ENCODE results near the gene PLCH2. TPM values are rescaled to one million over a fixed set of nuclear protein-coding genes. Genes with fewer than 3 reads are reported as not detected.

PLCH2 gene
- total and polyA plus RNA-seq, 2 of the 13 experiments (the other 11 are each of a cell fraction or from before 2014, with no cell fraction given) = 0.15 to 0.67 TPM

DNA sequence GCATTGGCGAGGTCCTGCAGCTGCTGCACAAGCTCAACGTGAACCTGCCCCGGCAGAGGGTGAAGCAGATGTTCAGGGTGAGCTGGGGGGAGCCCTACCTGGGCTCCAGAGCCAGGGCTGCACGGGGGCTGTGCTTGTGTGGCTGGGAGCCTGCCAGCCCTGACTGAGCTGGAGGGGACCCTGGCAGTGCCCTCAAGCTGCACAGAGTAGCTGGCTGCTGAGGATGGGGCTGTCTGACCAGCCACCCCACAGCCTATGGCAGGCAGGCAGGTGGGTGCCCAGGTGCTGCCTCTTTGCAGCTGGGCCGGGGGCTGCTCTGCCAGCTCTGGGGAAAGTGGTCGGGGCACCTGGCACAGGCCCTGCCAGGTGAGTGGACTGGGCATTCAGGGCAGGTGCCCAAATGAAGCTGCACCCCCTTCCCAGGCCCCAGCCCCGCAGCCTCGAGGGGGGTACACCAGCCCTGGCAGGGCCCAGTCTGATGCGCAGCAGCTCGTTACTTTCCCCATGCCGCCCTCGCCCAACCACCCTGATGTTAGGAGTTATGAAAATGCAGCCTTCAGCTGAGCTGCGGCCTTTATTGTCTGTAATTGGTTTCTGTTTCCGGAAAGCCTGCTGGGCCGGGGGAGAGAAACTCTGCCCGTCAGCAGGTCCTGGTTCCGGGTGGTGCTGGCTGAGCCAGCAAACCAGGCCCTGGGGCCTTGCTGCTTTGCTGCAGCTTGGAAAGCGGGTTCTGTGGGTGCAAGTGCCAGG is 4.3 kb downstream of the PLCH2 start:
- FAIRE-seq (no peak), ATAC-seq (no peak), DNase-seq (ENCODE audit: low spot score) (no peak)
- no peaks in the 10 kb centered on the region for H4K20me1 ChIP-seq (ENCODE audit: insufficient read depth, low read length)
- no peaks in the 10 kb centered on the region for H3K79me2 ChIP-seq (ENCODE audit: insufficient read depth, low read length)
- H3K36me3 ChIP-seq (replicated peaks in 1 of 2; ENCODE audit: control insufficient read depth in 1 of 2, insufficient read depth in 2 of 2, low read length in 2 of 2) = no peaks in the 10 kb centered on the region
- no peaks in the 10 kb centered on the region for H3K9me3 ChIP-seq (ENCODE audit: low read length)
- in situ Hi-C loops (cut with HindIII; ENCODE audit: extremely low pct_ligation_motif_present, low pct_unique_long_range_greater_than_20kb) = no loop called here
- TF ChIP-seq REL (CRISPR knock-in tag; conservative IDR thresholded peaks at IDR 0.05) (no peak), MIER2 (CRISPR knock-in tag; IDR thresholded peaks at IDR 0.05) (no peak), TSC22D2 (CRISPR knock-in tag; IDR thresholded peaks at IDR 0.05; ENCODE audit: borderline replicate concordance) (no peak), ARHGAP35 (CRISPR knock-in tag; IDR thresholded peaks at IDR 0.05; ENCODE audit: borderline replicate concordance) (no peak), MBD4 (IDR thresholded peaks at IDR 0.05; ENCODE audit: borderline replicate concordance, low read length) (no peak), RNF2 (conservative IDR thresholded peaks at IDR 0.05; ENCODE audit: low read depth) (no peak), NFKB2 (CRISPR knock-in tag; IDR thresholded peaks at IDR 0.05; ENCODE audit: borderline replicate concordance) (no peak), GFI1 (CRISPR knock-in tag; IDR thresholded peaks at IDR 0.05; ENCODE audit: borderline replicate concordance) (no peak), ZNF761 (CRISPR knock-in tag; conservative IDR thresholded peaks at IDR 0.05) (no peak)
- TF ChIP-seq, protein P1, sequence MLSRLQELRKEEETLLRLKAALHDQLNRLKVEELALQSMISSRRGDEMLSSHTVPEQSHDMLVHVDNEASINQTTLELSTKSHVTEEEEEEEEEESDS (CRISPR knock-in tag; IDR thresholded peaks at IDR 0.05; ENCODE audit: borderline replicate concordance) = no peak
- TF ChIP-seq, protein P2, sequence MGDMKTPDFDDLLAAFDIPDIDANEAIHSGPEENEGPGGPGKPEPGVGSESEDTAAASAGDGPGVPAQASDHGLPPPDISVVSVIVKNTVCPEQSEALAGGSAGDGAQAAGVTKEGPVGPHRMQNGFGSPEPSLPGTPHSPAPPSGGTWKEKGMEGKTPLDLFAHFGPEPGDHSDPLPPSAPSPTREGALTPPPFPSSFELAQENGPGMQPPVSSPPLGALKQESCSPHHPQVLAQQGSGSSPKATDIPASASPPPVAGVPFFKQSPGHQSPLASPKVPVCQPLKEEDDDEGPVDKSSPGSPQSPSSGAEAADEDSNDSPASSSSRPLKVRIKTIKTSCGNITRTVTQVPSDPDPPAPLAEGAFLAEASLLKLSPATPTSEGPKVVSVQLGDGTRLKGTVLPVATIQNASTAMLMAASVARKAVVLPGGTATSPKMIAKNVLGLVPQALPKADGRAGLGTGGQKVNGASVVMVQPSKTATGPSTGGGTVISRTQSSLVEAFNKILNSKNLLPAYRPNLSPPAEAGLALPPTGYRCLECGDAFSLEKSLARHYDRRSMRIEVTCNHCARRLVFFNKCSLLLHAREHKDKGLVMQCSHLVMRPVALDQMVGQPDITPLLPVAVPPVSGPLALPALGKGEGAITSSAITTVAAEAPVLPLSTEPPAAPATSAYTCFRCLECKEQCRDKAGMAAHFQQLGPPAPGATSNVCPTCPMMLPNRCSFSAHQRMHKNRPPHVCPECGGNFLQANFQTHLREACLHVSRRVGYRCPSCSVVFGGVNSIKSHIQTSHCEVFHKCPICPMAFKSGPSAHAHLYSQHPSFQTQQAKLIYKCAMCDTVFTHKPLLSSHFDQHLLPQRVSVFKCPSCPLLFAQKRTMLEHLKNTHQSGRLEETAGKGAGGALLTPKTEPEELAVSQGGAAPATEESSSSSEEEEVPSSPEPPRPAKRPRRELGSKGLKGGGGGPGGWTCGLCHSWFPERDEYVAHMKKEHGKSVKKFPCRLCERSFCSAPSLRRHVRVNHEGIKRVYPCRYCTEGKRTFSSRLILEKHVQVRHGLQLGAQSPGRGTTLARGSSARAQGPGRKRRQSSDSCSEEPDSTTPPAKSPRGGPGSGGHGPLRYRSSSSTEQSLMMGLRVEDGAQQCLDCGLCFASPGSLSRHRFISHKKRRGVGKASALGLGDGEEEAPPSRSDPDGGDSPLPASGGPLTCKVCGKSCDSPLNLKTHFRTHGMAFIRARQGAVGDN (CRISPR knock-in tag; IDR thresholded peaks at IDR 0.05) = no peak
- H3K27ac ChIP-seq (ENCODE audit: extremely low read length, insufficient read depth, low read length) = no peak overlapping the region
- POLR2A ChIA-PET = interaction anchor here (0.8 kb wide), 1 partner anchor 65 kb away, joined by 3 read pairs; no protein-coding TSS in a partner anchor
- intact Hi-C loops (cut with micrococcal nuclease; ENCODE audit: unreplicated experiment) = no loop called here
- no peak overlapping the region for H2AFZ ChIP-seq (ENCODE audit: low read length)
- H3K4me3 ChIP-seq (replicated peaks in 1 of 3; ENCODE audit: insufficient read depth in 1 of 3, low read depth in 2 of 3, low read length in 3 of 3) = no peak overlapping the region
- peaks cover 11 to 45% of the 10 kb centered on the region in 2 experiments; a peak in 4 of 5 replicates for H3K27me3 ChIP-seq (ENCODE audit: control insufficient read depth in 1 of 2, insufficient read depth in 2 of 2, low read length in 2 of 2)
- BruUV-seq (replicated peaks) = no TSS peak
- peaks cover 11% of the 10 kb centered on the region; the same call in 1 of the 2 replicates for H3K4me1 ChIP-seq (ENCODE audit: insufficient read depth, low read length)
- 38% methylated on average over 4 of the region's 18 CpGs for WGBS (ENCODE audit: low lambda C conversion rate)
- no peak overlapping the region for H3K4me2 ChIP-seq (ENCODE audit: low read depth, low read length)
- no peak overlapping the region for H3K9ac ChIP-seq (ENCODE audit: insufficient read depth, low read depth, low read length)
- CTCF ChIA-PET (ENCODE audit: low intra/inter-chr PET ratio, low total read pairs) = no interaction called here

Measured in HepG2 (cell line).